HAP-1 (cell line): ENCODE results near the gene ABHD12B.
A peak's percentile ranks its signal among the peaks of the same experiment; 100 is the strongest.
"Not testable (repeated sequence)": the region's sequence is repeated elsewhere in the genome, so short reads cannot be mapped to it uniquely, and the experiment has no call there.

Experiments
- DNase-seq, 2 experiments: peaks; one replicate each; pipeline ENCODE4 v3.0.0-alpha.2; 2016 to 2020; ENCODE audit warnings: low spot score in 2 of 2
- H3K27me3 ChIP-seq: fragments of 250-450 bp; sonication (Bioruptor Pico); 2 replicates; pipeline ENCODE4 v1.5.1; 2020; ENCODE audit warnings: low read depth, mild to moderate bottlenecking, moderate library complexity
- H3K36me3 ChIP-seq: fragments of 250-450 bp; sonication (Bioruptor Pico); replicated peaks from 2 replicates; pipeline ENCODE4 v1.5.1; 2020; ENCODE audit warnings: mild to moderate bottlenecking
- H3K4me1 ChIP-seq: fragments of 250-450 bp; sonication (Bioruptor Pico); 2 replicates; pipeline ENCODE4 v1.5.1; 2020; ENCODE audit warnings: mild to moderate bottlenecking
- H3K4me3 ChIP-seq: fragments of 250-450 bp; sonication (Bioruptor Pico); 2 replicates; pipeline ENCODE4 v1.5.1; 2020; ENCODE audit warnings: mild to moderate bottlenecking, moderate library complexity
- H3K9me3 ChIP-seq: fragments of 250-450 bp; sonication (Bioruptor Pico); 2 replicates; pipeline ENCODE4 v1.5.1; 2020; ENCODE audit warnings: mild to moderate bottlenecking, moderate library complexity
- in situ Hi-C: fragments of 300-500 bp; cut with MboI; formaldehyde crosslinking; loops from 3 replicates; pipeline ENCODE4 v1.14.3; 2020; ENCODE audit warnings: low sequenced_read_pairs, inconsistent platforms, mixed read lengths

Gene ABHD12B

DNA sequence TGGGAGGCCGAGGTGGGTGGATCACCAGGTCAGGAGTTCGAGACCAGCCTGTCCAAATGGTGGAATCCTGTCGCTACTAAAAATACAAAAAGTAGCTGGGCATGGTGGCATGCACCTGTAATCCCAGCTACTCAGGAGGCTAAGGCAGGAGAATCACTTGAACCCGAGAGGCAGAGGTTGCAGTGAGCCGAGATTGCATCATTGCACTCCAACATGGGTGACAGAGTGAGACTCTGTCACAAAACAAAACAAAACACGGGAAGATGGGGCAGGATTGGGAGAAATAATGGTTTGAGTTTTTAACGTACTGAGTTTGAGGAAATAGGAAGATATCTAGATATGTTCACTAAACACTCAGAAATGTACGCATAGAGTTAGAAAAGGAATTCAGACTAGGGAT, 69.8 kb downstream of the ABHD12B start:
- in situ Hi-C loops, result loop anchor here (10.0 kb wide), 1 partner anchor 303 kb away; the partner anchor contains the start of gene TMX1
- H3K27me3 ChIP-seq, H3K4me1 ChIP-seq, H3K4me3 ChIP-seq, H3K9me3 ChIP-seq, DNase-seq: not testable (repeated sequence)
- H3K36me3 ChIP-seq, result peaks cover 35% of the 10 kb centered on the region

DNA sequence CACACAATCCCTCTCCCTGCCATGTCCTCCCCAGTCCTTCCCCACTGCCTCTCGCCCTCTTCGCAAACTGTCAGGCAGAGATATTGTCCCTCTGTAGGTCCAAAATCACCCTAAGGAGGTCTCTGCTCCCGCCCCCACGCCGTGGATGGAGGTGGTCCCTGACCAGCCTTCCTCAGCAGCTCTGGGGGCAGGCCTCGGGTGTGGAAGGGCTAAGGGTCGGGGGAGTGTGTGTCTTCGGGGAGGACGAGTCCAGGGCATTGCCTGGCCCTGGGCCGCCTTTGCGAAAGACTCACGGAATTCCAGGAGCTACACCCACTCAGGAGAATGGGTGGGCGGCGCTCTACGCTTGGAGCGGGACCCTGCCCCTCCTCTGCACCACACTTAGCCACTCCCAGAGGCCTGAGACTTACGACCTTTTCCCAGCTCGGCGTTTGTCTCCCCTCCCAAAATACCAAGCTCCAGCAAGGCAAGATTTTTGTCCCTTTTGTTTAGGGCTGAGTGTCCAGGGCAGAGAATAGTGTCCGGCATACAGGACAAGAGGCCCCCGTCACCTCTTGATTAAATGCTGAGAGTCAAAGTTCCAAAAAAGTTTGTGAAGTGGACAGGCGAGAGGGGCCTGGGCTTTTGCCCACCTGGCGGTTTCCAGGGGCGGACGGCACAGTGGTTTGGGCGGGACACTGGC, 71.5 kb downstream of the ABHD12B start:
- H3K36me3 ChIP-seq, result peaks cover 25% of the 10 kb centered on the region
- DNase-seq, result peak; percentile 70 to 89
- in situ Hi-C loops, result loop anchor here (10.0 kb wide), 1 partner anchor 301 kb away; the partner anchor contains the start of gene TMX1
- no peaks in the 10 kb centered on the region for H3K27me3 ChIP-seq
- H3K4me3 ChIP-seq, result peak overlapping the region; percentile 70
- peaks cover 16% of the 10 kb centered on the region for H3K4me1 ChIP-seq
- H3K9me3 ChIP-seq, result no peaks in the 10 kb centered on the region

- peak; percentile 66 to 90 for DNase-seq
- H3K36me3 ChIP-seq, result peaks cover 25% of the 10 kb centered on the region
- in situ Hi-C loops, result loop anchor here (10.0 kb wide), 1 partner anchor 301 kb away; the partner anchor contains the start of gene TMX1
- H3K4me1 ChIP-seq, result peaks cover 16% of the 10 kb centered on the region
- H3K4me3 ChIP-seq, result peak within 1 kb of the TSS; percentile 70
- H3K27me3 ChIP-seq, result no peaks in the 10 kb centered on the region
- no peaks in the 10 kb centered on the region for H3K9me3 ChIP-seq
Observed at GRCh38 chr14:50943943-50944646, 72.2 kb downstream of the ABHD12B start, which contains the start of gene PYGL. Gene PYGL, minus strand, starts transcription at chr14:50944483. Its CDS starts 80 bp downstream, at chr14:50944403.

DNA sequence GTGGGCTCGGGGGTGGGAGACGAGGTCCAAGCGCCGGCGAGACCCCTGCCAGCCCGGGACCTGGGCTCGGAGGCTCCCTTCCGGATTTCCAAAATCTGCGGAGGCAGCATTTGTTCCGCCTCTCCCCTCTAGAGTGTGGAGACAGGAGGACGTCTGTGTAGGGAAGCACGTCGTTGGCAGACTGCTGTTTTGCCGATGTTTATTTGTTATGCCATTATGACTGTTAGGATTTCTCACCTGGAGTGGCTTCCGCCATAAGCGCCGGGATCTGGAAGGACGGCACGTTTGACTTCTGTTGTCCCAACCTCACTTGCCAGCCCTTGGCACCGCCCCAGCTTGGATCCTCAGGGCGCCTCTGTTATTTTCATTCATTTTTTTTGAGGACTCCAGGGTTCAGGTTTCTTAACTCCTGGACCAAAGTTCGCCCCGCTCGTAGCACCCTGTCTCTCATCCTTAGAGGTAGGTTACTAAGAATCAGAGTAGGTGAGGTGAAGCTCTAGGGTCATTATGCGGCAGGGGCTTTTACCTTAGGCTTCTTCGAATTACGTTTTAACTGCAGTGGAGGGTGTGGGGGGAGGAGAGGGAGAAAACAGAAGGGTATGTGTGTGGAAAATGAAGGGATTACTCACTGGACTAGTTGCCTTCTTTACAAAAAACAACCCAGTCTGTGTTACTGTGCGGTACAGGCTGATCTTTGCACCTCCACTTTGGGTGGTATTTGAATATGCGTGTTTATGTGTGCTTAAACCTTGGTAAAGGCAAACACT, 73.0 kb downstream of the ABHD12B start:
- Histone ChIP-seq H3K36me3 (peaks cover 24% of the 10 kb centered on the region), H3K27me3 (no peaks in the 10 kb centered on the region), H3K4me3 (peak overlapping the region; percentile 70), H3K4me1 (peaks cover 12% of the 10 kb centered on the region), H3K9me3 (no peaks in the 10 kb centered on the region)
- in situ Hi-C loops, result loop anchor here (10.0 kb wide), 1 partner anchor 300 kb away; the partner anchor contains the start of gene TMX1
- peak; percentile 68 to 74 for DNase-seq

DNA sequence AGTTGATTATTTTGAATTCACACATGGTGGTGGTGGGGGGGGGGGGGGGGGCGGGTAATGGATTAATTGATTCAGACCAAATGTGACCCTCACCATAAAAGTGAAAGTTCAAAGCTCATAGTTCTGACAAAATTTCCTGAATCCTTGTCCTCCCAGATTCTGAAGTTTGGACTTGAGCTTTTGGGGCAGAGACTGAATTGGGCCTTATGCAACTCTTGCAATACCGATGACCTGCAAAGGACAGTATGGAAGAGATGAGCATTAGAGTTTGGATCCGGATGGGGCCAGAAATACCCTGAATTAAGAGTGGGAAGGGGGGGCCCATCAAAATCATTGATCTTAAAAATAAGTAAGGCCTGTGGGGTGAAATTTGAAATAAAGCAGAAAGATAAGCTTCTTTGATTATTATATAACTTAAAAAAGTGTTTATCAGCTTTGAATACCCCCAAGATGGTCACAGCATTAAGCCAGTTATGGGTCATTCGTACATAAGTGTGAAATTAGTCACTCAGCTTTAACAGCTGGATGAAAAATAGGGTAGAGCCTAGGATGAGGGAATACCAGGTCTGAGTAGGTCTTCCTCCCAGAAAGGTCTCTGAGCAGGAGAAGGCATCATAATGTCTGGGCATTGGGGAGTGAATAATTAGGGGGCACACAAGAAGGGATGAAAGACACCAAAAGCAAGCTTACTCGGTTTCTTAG, 74.5 kb downstream of the ABHD12B start:
- in situ Hi-C loops, result loop anchor here (10.0 kb wide), 1 partner anchor 298 kb away; the partner anchor contains the start of gene TMX1
- H3K4me3 ChIP-seq, result no peak overlapping the region
- H3K36me3 ChIP-seq, result peaks cover 14% of the 10 kb centered on the region
- no peak for DNase-seq
- peaks cover 12% of the 10 kb centered on the region for H3K4me1 ChIP-seq
- no peaks in the 10 kb centered on the region for H3K9me3 ChIP-seq
- no peaks in the 10 kb centered on the region for H3K27me3 ChIP-seq

- peak in 1 of 2 experiments; percentile 57 for DNase-seq
- Histone ChIP-seq H3K27me3 (no peaks in the 10 kb centered on the region), H3K4me3 (no peak overlapping the region), H3K9me3 (no peaks in the 10 kb centered on the region), H3K36me3 (peaks cover 3% of the 10 kb centered on the region), H3K4me1 (peaks cover 17% of the 10 kb centered on the region)
- in situ Hi-C loops, result loop anchor here (10.0 kb wide), 1 partner anchor 297 kb away; the partner anchor contains the start of gene TMX1
Observed at GRCh38 chr14:50947446-50947845, 75.6 kb downstream of the ABHD12B start.

- no peak for DNase-seq
- Histone ChIP-seq H3K9me3 (no peaks in the 10 kb centered on the region), H3K36me3 (no peaks in the 10 kb centered on the region; the same call in 1 of the 2 replicates), H3K4me3 (no peak overlapping the region), H3K27me3 (no peaks in the 10 kb centered on the region), H3K4me1 (peaks cover 17% of the 10 kb centered on the region)
- in situ Hi-C loops, result loop anchor here (10.0 kb wide), 1 partner anchor 297 kb away; the partner anchor contains the start of gene TMX1
Observed at GRCh38 chr14:50948205-50948604, 76.4 kb downstream of the ABHD12B start.

GRCh38 chr14:50951032-50951431, 79.2 kb downstream of the ABHD12B start:
- DNase-seq, result no peak
- Histone ChIP-seq H3K27me3 (no peaks in the 10 kb centered on the region), H3K36me3 (no peaks in the 10 kb centered on the region; the same call in 1 of the 2 replicates), H3K9me3 (no peaks in the 10 kb centered on the region), H3K4me1 (peaks cover 44% of the 10 kb centered on the region), H3K4me3 (no peak overlapping the region)
- in situ Hi-C loops, result no loop called here

DNA sequence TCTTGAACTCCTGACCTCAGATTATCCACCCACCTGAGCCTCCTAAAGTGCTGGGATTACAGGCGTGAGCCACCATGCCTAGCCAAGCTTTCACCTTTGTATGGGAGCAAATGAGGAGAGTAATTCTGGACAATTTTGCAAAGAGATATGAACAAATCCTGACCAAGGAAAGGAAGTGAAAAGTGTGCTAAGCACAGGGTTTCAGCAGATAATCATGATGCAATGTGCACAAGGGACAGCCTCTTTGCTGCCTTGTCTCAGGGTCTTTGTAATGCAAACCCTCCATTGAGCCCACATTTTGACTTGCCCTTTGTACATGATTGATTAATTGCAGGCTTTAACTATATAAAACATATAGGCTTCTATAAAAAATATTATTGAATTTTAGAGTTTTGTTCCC, 81.6 kb downstream of the ABHD12B start:
- no peak overlapping the region for H3K4me3 ChIP-seq
- peaks cover 36% of the 10 kb centered on the region for H3K4me1 ChIP-seq
- DNase-seq, result peak; percentile 39 to 62
- no peaks in the 10 kb centered on the region for H3K9me3 ChIP-seq
- no peaks in the 10 kb centered on the region; the same call in 1 of the 2 replicates for H3K36me3 ChIP-seq
- in situ Hi-C loops, result no loop called here
- no peaks in the 10 kb centered on the region for H3K27me3 ChIP-seq
